Right lobe of liver (tissue), 4 donors: ENCODE data around the gene ABCB8.

ENCODE experiments used
- POLR2A ChIP-seq: fragments of 450-650 bp; IDR thresholded peaks from one replicate; pipeline ENCODE4 v1.6.1; 2017; ENCODE audit warnings: antibody characterized with exemption, mild to moderate bottlenecking
- TF ChIP-seq, protein P1 (sequence below), 4 donors: fragments of 200-600 bp in 3 of 4; fragments of 450-650 bp in 1 of 4; IDR thresholded peaks; one replicate each; pipeline versions ENCODE4 v1.5.1 to v1.8.0; 2016 to 2022; ENCODE audit warnings: antibody characterized with exemption in 4 of 4, mild to moderate bottlenecking in 2 of 4
- donor health status: DM: no; HTN: no; CAD: no.
- donor health status: DM: no; HTN: no; CAD: no.
- donor health status: DM: no; HTN: yes; CAD: no.

DNA sequence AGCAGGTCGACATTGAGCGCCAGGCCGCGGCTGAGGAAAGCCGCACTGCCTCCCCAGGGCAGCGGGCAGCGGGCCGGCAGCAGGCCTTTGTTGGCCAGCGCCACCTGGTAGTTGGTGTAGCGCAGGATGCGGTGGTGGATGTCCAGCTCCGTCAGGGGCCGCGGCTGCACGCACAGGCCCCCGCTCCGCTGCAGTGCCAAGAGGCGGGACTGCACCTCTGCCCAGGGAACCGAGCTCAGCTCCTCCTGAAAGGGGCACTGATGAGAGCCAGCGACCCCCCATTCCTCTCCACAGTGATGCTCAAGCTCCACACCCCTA is 9.2 kb upstream of the ABCB8 start:
- TF ChIP-seq, protein P1, sequence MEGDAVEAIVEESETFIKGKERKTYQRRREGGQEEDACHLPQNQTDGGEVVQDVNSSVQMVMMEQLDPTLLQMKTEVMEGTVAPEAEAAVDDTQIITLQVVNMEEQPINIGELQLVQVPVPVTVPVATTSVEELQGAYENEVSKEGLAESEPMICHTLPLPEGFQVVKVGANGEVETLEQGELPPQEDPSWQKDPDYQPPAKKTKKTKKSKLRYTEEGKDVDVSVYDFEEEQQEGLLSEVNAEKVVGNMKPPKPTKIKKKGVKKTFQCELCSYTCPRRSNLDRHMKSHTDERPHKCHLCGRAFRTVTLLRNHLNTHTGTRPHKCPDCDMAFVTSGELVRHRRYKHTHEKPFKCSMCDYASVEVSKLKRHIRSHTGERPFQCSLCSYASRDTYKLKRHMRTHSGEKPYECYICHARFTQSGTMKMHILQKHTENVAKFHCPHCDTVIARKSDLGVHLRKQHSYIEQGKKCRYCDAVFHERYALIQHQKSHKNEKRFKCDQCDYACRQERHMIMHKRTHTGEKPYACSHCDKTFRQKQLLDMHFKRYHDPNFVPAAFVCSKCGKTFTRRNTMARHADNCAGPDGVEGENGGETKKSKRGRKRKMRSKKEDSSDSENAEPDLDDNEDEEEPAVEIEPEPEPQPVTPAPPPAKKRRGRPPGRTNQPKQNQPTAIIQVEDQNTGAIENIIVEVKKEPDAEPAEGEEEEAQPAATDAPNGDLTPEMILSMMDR (IDR thresholded peaks at IDR 0.05): no peak
- TF ChIP-seq POLR2A: no peak
